DMS79 treated with DMSO at 0.1 percent for 48 hours (cell line): ENCODE data around the gene SIM1.

Source experiments
- DNase-seq: peaks from one replicate; lab custom pipeline; 2025; lab: John Stamatoyannopoulos, UW

SIM1 gene

DNA sequence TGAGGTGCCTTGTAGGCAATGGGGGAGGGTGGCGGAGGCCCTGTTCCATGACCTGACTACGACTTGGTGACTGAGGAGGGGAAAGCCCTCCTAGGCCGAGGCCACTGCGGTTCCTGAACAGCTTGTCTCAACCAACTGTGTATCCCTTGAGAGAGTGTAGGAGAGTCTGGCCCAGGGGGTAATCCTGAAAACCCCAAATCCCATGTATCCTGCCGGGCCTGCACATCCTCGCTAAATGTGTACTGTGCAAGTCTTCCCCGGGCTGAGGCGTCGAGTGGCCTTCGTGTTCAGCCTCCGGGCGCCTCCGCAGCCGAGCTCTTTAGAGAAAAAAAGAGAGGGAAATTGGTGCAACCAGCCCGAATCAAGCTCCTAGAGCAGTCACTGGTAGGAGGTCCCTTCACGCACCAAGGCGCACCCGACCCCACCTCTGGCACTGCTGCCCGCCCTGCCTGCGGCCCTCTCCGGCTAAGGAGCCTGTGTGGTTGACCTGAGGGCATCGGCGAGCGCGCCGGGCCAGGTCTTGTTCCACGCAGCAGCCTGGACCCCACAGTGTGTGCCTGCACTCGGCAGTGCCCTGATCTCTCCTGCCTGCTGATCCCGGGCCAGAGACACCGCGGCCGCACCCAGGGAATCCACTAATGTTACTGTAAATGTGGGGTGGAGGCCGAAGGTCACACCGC, 7.3 kb downstream of the SIM1 start:
- no peak for DNase-seq

DNA sequence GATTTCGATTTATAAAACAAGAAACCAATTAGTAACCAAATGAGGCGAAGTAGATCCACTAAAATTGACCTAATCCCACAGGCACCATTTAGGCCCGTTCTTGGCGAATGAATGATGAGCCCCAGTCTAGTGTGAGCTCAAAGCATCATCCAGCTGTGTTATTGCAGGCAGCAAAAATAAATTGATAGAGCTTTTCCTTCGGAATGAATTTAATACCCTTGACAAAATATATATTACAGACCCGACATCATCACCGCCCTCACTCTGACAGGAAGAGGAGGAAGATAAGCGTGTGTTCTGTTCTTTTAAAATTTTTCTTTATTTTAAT, 7.8 kb downstream of the SIM1 start:
- no peak for DNase-seq

DNA sequence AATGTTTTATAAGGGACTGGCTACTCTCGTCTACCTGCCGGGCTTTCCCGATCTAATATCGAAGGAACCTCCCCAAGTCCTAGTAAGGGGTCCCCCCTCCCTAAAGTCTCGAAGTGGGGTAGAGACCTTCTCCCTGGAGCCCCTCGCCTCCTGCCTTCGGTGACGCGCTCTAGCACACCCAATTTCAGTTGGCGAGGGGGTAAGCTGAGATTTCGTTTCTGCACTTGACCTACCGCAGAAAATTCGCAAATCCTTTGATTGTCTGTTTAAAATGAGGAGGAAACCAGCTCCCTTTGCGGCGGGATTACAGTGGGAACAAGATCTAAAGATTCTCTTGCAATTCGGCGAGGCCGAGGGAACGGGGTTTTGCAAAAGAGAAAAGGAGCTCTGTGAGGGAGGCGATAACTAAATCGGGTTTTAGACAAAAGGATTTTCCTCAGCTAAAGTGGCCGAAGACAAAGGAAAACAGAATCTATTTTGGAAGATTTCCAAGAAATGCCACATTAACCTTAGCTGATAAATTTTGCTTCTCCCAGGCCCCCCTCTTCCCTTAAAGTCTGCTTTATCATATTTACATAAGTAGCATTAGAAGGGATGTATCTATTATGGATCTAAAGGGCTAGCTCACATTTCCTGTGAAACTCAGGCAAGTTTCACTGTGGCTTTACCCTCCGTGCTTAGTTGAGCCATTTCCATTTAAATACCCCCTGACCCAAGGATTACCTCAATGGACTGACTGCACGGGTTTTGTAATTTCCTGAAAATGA, 8.4 kb downstream of the SIM1 start:
- no peak for DNase-seq

DNA sequence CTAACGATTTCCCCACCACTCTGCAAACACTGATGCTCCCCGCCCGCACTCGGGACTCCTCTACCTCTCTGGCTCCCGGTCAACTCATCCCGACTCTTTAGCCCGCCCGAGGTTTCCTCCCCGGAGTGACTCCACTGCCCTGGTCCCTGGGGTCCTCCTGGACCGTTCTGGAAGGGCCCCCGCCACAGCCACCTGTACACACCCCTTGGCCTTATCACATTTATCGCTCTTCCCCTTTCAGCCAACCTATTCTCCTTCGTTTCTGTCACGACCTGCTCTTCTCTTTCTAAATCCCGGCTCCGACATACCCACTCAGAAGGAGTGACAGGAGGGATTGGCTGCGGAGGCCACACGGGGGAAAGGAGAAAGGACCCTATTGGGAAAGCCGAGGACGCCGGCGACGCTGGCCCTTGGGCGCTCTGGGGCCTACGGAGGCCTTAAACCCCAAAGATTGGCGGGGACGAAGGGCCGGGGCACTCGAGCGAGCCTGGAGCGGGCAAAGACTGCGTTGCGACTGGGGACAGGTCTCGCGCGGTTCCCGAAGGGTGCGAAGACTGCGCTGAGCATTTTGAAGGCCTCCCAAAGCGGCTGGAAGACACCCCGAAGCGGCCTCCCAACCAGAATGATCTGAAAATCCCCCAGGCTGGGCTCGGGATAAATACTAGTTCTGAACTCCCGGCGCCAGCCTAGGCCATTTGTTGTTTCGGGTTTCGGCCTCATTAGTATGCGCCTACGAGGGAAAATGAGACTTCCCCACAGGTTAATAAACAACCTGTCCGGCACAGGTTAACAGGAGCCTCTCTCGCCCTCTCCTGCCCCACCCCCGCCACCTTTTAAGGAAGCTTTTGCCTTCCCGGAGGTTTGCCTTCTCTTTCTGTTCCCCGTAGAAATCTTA, 9.2 kb downstream of the SIM1 start:
- no peak for DNase-seq

DNA sequence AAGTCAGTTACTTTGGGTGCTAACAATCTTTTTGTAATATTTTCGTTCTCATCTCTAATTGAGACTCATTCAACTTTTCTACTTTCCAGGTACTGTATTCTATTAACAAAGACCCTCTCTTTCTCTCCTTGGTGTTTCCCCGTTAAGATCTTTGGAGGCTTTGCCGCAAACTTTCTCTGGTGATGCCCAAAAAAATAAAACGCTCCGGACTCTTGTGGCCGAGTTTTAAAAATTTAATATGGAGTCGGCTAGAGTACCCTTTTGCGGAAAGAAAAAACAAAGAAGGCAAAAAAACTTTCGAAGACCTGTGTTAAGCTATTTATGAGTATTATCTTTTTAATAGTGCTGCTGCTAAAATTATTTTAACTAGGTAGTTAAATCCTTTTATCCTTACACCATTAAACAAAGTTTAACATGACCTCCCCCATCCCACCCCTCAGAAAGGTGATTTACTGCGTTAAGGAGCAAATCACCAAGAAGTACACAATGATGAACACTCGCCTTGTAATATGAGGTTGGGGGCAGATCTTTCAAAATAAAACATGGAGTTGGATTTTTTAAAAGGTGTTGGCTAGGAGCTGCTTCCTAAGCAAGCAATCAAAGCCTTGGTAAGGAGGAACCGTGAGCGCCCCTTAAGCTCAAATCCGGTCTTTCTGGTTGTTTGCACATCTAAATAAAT, 10.0 kb downstream of the SIM1 start:
- no peak for DNase-seq

DNA sequence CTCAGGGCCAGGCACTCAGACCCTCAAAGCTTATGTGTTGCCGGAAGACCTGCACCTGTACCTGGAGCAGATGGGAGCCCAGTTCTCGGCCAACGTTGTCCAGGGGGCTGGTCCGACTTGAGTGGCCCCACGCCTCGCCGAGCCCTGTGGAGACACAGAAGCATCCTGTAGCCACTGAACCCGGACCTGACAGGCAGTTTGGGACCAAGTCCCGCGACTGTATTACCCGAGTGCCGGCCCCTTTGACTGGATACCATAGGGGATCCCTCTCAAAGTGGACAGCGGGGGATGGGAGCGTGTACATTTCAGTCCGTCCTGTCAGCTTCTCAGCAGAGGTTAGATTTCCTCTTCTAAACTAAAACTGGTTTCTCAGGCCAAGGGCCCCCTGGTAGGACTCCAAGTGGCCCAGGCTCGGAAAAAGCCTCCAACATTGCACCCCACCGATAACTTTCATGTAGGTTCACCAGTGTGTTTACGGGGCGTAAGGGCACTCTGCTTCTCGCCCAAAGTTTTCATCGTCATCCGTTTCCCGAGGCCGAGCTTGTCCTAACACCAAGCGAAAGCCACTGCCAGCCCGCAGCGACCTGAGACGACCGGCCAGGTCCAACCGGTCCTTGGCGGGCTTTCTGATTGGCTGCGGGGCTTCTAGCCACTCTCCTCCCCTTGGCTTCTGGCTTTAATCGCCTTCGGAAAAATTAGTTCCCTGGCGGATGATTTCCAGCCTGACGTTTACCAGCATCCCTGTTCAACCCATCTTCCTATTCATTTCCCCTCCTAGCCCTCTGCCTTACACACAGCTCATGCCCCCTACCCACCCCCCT, 10.8 kb downstream of the SIM1 start:
- no peak for DNase-seq

DNA sequence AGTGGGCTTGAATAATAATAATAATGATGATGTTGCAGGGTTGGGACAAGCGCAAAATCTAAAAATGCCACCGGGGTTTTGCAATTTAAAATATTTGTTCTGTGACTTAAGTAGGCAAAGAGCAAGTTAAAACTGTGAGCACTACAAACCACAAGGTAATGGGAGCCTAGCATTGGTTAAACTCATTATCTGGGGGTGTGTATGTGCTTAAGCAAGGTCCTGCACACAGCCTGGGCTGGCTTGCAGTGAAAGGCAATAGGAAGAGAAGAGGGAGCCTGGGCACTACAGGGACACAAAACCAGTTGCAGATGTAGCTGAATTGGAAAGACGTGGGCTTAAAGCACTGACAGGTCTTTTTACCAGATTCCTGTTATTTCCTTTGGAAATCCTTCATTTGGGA, 11.7 kb downstream of the SIM1 start:
- DNase-seq: no peak

DNA sequence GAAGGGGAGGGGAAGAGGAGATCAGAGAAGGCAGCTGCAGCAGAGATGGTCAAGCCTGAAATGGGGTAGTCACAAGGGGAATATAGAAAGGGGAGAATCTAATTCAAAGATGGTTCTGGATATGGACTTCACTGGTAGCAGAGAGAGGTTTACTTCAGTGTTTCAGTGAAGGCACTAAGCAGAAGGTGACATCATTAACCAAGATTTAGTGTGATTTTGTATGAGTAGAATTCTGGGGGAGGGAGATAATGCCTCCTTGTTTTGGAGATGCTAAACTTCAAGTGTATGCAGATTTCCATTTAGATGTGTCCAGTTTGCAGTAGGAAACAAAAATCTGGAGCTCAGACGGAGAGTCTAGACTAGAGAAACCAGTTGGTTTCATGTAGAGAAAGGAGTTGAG, 13.1 kb downstream of the SIM1 start:
- DNase-seq: no peak

DNA sequence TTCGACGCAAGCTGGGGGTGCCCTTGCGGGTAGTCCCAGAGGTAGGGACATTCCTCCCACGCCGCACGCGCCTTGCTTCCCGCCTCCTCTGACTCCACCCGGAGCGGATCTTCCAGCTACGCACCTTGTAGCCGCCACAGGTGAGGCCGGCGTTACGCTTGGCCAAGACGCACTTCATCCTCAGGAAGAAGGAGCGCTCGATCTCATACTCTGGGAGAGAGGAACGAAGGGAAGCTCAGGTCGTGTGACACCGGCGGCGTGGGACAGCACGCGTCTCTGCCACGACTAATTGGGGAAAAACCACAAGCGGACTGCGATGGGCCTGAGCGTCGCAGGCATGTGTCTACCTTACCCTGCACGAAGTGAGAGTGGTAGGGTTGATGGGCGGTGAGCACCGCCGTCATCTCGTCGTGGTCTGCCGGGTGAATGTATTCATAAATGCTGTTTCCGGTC, 15.5 kb downstream of the SIM1 start:
- DNase-seq: no peak

DNA sequence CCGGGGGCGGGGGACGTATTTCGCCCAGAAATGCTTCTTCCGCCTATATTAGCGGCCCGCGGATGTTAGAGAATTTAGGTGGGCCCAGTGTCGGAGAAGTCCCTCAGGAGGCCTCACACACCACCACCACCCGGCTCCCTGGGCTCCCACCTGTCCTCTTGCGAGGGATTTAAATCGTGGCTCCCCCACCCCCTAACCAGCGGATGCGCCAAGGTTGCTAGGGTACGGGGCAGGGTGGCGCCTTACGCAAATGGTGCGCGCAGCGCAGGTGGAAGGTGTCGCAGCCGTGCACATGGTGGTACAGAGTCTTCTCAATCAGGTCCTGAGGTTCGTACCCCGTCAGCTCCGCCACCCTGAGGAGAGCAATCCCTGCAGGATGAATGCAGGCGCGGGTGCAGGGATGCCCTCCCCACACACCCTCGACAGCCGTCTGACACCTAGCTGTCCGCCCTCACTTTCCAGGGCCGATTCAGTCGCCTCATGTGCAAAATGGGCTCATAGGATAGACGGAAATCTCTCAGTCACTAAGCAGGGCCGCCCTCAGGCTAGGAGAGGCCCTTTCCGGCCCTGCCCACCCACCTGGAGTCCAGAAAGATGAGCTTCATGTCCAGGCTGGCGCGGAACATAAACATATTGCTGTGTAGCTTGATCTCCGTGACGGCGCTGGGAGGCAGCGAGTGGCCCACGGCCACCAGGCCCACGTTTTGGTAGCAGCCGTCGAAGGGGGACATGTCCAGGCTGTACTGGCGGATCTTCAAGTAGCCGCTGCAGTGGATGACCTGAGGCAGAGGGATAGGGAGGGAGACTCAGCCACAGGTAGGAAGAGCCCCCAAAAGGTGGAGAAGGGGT, 16.6 kb downstream of the SIM1 start:
- DNase-seq: no peak

DNA sequence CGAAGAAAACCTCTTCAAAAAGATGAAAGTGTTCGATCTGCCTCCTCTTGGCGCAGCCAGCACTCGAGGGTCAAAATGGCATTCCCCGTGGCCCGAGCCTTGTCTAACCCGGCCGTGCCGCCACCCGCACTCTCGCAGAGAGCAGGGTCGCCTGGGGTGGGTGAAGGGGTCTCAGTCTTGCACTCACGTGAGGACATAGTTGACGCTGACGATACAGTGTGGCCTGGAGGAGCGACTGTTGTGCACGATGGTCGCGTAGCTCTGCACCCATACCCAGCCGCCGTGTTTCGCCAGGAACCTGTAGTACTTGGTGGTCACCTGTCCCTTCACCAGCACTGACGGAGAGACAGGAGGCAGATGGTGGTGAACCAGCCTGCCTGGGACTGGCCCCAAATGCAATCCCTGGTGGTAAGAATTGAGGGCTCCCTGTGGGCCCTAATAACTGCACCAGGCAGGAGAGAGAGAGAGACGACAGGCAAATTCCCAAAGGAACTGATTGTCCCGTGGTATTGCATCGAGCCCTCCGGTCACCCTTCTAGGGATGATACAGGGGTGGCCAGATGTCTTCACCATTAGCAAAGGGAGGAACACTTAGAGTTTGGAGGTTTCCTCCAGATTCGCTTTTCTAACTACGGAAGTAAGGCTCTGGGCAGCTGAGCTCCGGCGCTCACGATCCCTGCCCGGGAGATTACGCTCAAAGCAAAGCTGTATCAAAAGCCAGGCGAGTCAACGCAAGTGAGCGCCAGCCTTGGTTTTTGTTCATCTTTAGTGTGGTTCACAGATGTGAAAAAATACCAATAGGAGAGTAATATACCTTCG, 17.4 kb downstream of the SIM1 start:
- no peak for DNase-seq

DNA sequence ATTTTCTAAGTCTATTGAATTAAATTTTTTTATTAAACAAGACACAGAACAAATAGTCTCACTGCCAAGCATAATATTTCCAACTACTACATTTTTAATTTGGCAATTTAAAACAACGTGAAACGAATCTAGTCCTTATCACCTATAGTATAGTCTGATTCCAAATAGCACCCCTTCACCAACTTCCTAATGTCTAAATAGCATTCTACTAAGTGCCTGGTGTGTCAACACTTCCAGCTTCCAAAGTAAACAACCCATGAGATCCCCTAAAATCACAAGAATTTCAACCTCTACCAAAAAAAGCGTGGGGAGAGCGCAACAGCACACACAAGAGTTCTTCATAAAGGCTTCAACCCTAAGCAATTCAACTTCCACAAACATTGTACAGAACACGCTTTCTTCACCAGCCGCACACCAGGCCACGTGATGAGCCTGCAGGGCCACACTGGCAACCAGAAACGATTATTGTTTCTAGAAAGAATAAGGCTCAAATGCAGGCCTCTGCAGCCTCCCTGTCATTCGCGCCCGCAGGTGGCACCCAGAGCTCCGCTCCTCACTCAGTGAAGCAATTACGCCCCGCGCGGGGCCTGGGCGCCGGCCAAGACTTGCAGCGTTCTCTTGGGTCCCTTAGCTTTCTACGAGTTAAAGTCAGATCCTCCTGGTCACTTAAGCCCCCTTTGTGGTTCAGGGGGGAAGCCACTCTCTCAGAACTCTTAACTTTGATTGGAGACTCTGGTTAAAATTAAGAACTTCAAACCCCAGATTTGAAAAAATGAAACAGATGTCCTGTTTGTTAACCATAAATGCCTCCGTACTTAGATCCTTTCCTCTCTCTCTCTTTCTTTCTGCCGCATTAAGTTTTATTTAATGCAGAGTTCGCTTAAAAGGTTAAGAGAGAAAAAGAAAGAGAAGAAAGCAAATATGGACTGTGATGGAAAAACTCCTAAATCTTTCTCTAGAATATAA, 18.3 kb downstream of the SIM1 start:
- DNase-seq: peak; percentile 29

DNA sequence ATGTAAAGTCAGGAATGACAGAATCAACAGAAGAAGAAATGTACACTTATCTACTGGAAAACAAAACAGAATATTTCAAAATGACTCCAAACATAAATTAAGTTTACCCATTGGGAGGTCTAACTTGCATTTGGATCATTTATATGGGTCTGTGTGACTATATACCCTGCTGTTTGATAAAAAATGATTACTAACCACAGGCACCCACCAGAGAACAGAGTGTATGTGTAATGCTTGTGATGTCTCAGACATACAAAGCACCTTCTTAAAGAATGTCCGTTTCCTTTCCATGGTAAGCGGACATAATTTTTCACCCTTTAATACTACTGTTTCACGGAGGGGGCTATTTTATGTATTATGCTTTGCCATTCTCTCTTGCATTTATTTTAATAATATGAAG, 19.2 kb downstream of the SIM1 start:
- DNase-seq: no peak

DNA sequence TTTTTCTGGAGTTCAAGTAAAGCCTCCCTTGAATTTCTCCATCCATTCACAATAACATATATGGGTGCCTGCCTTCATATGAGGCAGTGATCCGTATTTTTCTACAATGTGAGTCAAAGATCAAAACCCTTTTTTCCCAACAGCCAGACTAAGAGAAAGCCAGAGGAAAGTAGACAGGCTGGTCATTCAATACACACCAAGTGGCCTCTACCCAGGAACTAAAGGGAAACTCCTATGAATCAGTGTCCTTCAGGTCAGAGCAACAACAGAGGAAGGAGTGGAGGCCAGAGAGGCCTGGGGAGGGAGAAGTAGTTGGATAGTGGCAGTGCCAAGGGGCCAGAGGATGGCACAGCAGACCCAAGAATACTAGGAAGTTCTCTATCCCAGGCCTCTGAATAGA, 23.8 kb downstream of the SIM1 start:
- no peak for DNase-seq

DNA sequence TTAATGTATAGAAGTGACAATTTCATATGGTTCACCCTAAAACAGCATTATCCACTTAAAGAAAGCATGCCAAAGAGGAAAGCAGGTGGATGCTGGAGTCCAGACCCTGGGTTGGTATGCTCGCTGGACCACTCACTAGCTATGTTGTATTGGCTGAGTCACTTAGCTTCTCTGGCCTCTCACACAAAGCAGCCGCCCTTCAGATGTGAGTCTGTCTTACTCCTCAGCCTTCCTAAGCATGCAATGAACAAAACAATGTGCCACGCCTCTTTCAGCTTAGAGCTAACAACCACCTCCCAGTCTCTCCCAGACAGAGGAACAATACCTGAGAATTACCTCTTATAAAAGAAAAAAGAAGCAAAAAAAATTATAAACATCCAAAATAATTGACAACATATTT, 29.4 kb downstream of the SIM1 start:
- no peak for DNase-seq

DNA sequence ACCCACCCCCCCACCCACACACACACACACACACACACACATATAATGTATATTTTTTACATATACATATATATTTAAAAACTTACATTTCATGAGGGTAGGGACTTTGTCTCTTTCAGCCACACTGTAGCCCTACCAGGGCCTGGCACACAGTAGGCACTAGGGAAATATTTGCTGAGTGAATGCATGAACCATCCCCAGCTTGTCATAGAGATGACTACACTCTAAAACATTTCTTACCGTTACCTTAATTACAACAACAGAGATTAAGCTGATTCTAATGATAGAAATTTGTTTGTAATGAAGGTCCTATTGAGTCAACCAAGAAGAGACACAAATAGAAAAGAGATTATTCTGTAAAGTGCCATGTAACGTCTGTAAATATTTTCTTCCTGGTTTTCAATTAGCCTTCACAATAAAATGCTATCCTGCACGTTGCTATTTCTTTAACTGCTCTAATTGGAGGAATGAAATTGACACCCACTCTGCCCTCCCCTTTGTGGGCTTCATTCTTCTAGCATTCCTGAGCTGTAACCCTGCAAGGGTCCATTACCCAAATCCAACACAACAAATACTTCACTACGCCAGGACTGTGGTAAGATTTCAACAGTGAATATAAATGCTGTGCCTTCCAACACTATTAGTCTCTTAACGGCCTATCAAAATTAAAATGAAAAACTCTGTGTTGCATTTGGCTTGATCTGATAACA, 30.8 kb downstream of the SIM1 start:
- no peak for DNase-seq

DNA sequence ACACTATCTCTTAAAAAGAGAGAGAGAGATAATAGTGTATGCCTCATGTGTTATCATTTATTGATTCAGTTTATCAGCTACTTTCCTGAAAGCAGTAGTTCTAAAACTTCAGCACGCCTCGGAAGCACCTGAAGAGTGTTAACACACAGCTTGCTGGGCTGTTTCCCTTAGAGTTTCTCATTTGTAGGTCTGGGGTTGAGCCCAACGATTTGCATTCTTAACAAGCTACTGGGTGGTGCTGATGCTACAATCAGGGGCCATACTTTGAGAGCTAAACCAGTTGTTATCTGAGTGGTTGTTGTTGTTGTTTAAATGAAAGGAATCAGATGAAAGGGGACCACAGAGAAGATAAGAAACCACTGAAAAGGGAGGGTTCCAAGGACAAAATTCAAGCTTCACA, 32.6 kb downstream of the SIM1 start:
- no peak for DNase-seq

DNA sequence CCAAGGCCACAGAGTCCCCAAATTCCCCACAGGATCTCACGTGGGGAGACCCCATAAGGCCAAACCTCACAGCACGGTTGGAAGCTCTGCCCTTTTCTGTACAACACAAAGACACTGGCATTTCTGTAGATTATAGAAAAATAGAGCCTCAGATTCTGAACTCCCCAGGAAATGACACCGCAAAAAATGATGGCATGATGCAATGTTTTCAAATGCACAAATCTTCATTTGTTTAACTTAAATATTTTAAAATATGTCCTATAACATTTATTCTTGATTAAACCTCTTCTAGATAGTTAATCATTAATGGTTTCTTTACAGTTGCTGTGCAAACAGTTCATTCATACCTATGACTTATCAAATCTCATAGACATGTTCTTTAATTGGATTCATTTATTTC, 33.8 kb downstream of the SIM1 start:
- no peak for DNase-seq
